ENCODE results near the gene UBA5.

Gene UBA5

DNA sequence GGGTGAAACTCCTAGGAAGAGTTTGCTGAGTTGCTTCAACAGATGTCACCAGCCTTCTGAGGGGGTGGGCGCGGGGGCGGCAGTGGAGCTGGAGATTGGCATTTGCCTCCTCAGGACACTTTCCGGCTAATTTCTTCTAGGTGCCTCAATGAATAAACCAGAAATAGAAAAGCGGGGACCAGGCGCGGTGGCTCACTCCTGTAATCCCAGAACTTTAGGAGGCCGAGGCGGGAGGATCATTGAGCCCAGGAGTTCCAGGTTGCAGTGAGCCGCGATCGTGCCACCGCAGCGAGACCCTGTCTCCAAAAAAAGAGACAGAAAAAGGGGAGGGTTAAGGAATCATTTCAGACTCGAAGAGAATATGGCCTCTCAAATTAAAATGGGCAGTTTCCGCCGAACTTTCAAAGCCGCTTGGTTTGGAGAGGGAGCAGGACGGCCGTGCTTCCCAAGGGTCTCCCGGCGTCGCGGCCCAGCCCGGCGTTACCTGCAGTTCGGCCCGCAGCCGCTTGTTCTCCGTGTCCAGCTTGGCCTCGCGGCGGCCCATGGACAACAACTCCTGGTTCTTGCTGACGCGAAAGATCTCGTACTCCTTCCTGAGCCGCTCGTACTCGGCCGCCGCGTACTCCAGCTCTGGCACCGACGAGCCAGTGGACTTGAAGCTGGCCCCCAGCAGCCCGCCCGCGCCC lies 61.5 kb downstream of the UBA5 start:
- DNase-seq: peak; percentile 71

- DNase-seq: peak; percentile 95
These were observed 62.3 kb downstream of the UBA5 start, which contains the start of gene NPHP3 for GRCh38 chr3:132722165-132723023. NPHP3 (minus strand) TSS chr3:132722409; CDS start chr3:132722355, 54 bp downstream.

DNA sequence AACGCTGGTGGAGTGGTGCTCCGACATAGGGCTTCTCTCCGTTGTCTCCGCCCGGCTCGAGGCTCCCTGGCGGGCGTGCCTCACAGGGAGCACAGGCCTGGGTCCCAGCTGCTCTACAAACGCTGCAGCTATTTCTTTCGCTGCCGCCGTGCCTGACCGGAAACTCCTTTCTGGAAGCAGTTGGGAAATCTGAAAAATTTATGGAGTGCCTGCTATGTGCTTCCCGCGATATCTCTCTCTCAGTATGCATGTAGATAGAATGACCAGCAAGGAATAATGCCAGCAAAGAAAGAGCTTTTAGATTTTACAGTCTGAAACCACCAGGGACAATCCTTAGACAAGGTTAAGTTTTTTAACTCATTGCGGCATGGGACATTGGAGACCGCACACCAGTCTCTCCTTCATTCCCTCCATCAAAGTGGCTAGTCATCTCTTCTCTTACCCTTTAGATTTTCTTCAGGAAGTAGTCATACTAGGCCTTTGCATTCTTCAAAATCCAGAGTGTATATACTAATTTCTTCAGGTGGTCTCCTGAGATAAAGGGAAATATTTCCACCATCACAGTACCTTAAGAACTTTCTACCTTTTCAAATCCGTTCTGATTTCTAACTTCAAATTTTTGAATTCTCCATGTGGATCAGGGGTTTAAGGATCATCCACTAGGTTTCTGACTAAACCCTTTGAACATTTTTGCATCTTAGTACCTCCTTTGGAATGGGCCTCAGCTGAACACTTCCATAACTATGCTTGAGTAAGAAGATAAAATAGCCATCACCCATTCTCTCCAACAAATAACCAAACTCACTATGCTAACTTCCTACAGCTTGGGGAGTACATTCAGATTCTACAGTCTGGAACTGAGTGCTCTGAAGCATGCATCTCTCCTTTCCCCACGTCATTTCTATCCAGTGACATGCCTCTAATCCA lies 63.2 kb downstream of the UBA5 start:
- DNase-seq: no peak

GRCh38 chr3:132726341-132726823 lies 66.3 kb downstream of the UBA5 start:
- peak; percentile 40 for DNase-seq

Data from RPMI8226 (cell line).